GM12875 (cell line): ENCODE measurements around the gene SLCO3A1.

Experiments
- H3K4me3 ChIP-seq: one replicate; pipeline ENCODE4 v1.5.1; 2011; ENCODE audit warnings: low read depth, low read length, control low read depth
- TF ChIP-seq, protein P1 (sequence below): IDR thresholded peaks from 2 replicates; pipeline ENCODE4 v1.5.1; 2011; ENCODE audit warnings: low read depth, mild to moderate bottlenecking, control low read depth, inconsistent platforms, low read length, moderate library complexity, borderline replicate concordance; ENCODE audit not compliant: insufficient read depth

The SLCO3A1 gene

GRCh38 chr15:91885714-91886270 is 32.3 kb downstream of the SLCO3A1 start:
- TF ChIP-seq, protein P1, sequence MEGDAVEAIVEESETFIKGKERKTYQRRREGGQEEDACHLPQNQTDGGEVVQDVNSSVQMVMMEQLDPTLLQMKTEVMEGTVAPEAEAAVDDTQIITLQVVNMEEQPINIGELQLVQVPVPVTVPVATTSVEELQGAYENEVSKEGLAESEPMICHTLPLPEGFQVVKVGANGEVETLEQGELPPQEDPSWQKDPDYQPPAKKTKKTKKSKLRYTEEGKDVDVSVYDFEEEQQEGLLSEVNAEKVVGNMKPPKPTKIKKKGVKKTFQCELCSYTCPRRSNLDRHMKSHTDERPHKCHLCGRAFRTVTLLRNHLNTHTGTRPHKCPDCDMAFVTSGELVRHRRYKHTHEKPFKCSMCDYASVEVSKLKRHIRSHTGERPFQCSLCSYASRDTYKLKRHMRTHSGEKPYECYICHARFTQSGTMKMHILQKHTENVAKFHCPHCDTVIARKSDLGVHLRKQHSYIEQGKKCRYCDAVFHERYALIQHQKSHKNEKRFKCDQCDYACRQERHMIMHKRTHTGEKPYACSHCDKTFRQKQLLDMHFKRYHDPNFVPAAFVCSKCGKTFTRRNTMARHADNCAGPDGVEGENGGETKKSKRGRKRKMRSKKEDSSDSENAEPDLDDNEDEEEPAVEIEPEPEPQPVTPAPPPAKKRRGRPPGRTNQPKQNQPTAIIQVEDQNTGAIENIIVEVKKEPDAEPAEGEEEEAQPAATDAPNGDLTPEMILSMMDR, result no peak
- H3K4me3 ChIP-seq, result no peak overlapping the region

GRCh38 chr15:91886878-91887277 is 33.4 kb downstream of the SLCO3A1 start:
- TF ChIP-seq, protein P1, result no peak
- H3K4me3 ChIP-seq, result no peak overlapping the region

DNA sequence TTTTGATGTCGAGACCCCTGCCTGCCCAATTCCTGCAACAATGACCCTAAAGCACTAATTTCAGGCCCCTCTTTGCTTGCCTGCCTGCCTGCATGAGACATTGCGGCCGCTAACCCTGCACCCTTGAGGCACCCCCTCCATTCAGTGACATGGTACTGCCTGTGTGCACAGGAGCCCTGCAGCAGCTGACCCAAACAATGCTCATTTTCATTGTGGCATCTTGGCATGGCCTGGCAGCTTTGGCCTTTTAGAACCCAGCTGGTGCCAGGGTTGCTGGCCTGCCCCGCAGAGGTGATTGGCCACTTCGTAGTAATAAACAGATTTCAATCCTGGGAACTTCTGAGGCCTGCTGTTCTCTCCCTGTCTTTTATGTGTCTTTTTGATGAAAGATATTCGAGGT is 33.8 kb downstream of the SLCO3A1 start:
- no peak overlapping the region for H3K4me3 ChIP-seq
- TF ChIP-seq, protein P1, result no peak

- TF ChIP-seq, protein P1, result no peak
Observed at GRCh38 chr15:91887921-91888373, 34.4 kb downstream of the SLCO3A1 start.

DNA sequence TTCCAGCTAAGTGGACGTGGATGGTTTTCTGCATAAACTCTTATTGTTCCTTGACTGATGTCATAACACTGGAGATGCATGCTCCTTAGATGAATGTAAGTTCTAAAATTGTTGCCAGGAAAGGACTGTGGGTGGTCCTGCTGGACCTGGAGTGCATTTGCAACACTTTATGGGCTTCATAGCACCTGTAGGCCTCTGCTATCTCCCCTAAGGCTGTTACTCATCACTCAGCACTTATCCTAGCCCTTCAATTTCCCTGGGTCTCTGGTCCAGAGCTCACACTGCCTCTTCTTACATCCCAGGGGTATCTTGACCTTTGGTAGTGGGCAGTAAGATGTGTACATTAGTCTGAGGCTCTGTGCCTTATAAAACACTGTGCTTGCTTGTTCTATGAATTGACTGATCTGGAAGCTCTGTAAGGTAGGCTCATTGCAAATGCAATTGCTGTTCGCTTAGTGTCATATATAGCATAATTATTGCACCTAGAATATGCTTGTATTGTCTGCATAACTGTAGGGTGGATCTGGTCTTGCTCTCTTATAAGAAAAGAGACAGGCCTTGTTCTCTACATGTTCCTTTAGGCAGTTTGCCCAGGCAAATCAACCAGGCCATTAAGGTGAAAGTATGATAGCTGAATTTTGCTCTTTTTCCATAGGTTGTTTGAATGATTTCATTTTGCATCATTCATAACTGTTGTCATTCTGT is 35.8 kb downstream of the SLCO3A1 start:
- H3K4me3 ChIP-seq, result no peak overlapping the region
- TF ChIP-seq, protein P1, result no peak

More at GRCh38 chr15:91887921-91888373, 34.4 kb downstream of the SLCO3A1 start:
- H3K4me3 ChIP-seq, result no peak overlapping the region

DNA sequence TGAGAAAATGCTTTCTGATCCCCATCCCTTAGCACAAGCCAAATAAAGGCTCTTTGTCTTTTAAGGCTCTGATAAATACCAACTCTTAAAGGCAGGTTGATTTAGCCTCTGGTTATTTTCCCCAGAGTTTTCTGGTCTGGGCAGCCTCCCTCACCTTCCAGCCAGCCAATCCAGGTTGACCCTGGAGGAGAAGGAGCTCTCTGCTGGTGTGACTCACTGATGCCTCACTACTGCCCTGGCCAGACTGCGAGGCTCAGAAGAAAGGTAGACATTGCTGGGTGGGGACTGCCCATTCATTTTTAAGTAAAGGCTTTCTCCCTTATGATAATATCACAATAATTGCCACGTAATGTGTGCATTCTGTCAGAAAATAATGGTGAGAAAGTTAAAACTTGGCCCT is 37.1 kb downstream of the SLCO3A1 start:
- TF ChIP-seq, protein P1, result no peak
- no peak overlapping the region for H3K4me3 ChIP-seq

- TF ChIP-seq, protein P1, result no peak
- no peak overlapping the region for H3K4me3 ChIP-seq
Observed at GRCh38 chr15:91891101-91891500, 37.6 kb downstream of the SLCO3A1 start.
